IMR-90 (cell line): ENCODE results near the gene ZDHHC14. TPM values are rescaled to one million over a fixed set of nuclear protein-coding genes. Genes with fewer than 3 reads are reported as not detected.

Source experiments
- ATAC-seq: fragments of 200-7000 bp; cut with Tn5 transposase; 2 replicates; pipeline ENCODE4 v1.9.1; 2020; ENCODE audit warnings: low read depth, mild to moderate bottlenecking, moderate library complexity
- BruUV-seq: library from RNA; stranded (reverse); fragments of 400-500 nt; replicated peaks from 2 replicates; lab custom pipeline; 2021; lab: Mats Ljungman, UMichigan
- CTCF ChIA-PET: fragments of 300-600 bp; formaldehyde crosslinking; extraction: SDS; loops from one replicate; lab custom pipeline; 2021; ENCODE audit warnings: antibody characterized with exemption; lab: Yijun Ruan, JAX
- POLR2A ChIA-PET: fragments of 300-600 bp; sonication (Branson Sonifier 250); formaldehyde crosslinking; loops from one replicate; lab custom pipeline; 2022; ENCODE audit warnings: antibody characterized with exemption; ENCODE audit not compliant: unreplicated experiment; lab: Charles Lee
- DNase-seq: peaks from one replicate; pipeline ENCODE4 v3.0.0; 2013
- H2AFZ ChIP-seq: replicated peaks from 2 replicates; pipeline ENCODE3; 2013; ENCODE audit warnings: low read length, mild to moderate bottlenecking; ENCODE audit not compliant: poor library complexity
- H2AK5ac ChIP-seq: 2 replicates; pipeline ENCODE4 v1.6.1; 2013; ENCODE audit warnings: low read depth, low read length, inconsistent platforms
- H2AK9ac ChIP-seq: replicated peaks from 2 replicates; pipeline ENCODE3; 2013; ENCODE audit warnings: mild to moderate bottlenecking, low read depth, low read length, moderate library complexity; ENCODE audit not compliant: poor library complexity
- H2BK120ac ChIP-seq: 2 replicates; pipeline ENCODE4 v1.6.1; 2013; ENCODE audit warnings: low read depth, low read length, inconsistent platforms
- H2BK15ac ChIP-seq: 3 replicates; pipeline ENCODE4 v1.6.1; 2013; ENCODE audit warnings: low read depth, low read length, inconsistent platforms
- H2BK20ac ChIP-seq: 2 replicates; pipeline ENCODE4 v1.6.1; 2013; ENCODE audit warnings: low read depth, mild to moderate bottlenecking, inconsistent platforms, low read length, moderate library complexity
- H2BK5ac ChIP-seq: 2 replicates; pipeline ENCODE4 v1.6.1; 2013; ENCODE audit warnings: mild to moderate bottlenecking, low read depth, low read length, inconsistent platforms; ENCODE audit not compliant: poor library complexity, severe bottlenecking
- H3K14ac ChIP-seq: replicated peaks from 2 replicates; pipeline ENCODE4 v1.6.1; 2013; ENCODE audit warnings: low read depth, low read length, inconsistent platforms
- H3K18ac ChIP-seq: 2 replicates; pipeline ENCODE4 v1.6.1; 2013; ENCODE audit warnings: low read depth, low read length, control low read depth
- H3K23ac ChIP-seq: 2 replicates; pipeline ENCODE4 v1.6.1; 2013; ENCODE audit warnings: low read depth, low read length, inconsistent platforms
- H3K27ac ChIP-seq: 2 replicates; pipeline ENCODE4 v1.5.1; 2013; ENCODE audit warnings: mild to moderate bottlenecking, control low read depth, low read length; ENCODE audit not compliant: insufficient read depth
- H3K27me3 ChIP-seq: 2 replicates; pipeline ENCODE4 v1.6.1; 2013; ENCODE audit warnings: low read length; ENCODE audit not compliant: control insufficient read depth, insufficient read depth
- H3K36me3 ChIP-seq: 2 replicates; pipeline ENCODE4 v1.6.1; 2013; ENCODE audit warnings: low read length, mixed read lengths; ENCODE audit not compliant: control insufficient read depth, insufficient read depth
- H3K4ac ChIP-seq: 2 replicates; pipeline ENCODE4 v1.6.1; 2013; ENCODE audit warnings: low read depth, low read length, inconsistent platforms
- H3K4me1 ChIP-seq: 2 replicates; pipeline ENCODE4 v1.6.1; 2013; ENCODE audit warnings: low read length, mixed read lengths; ENCODE audit not compliant: control insufficient read depth, insufficient read depth
- H3K4me2 ChIP-seq: 2 replicates; pipeline ENCODE4 v1.6.1; 2013; ENCODE audit warnings: low read depth, mild to moderate bottlenecking, control low read depth, low read length, moderate library complexity
- H3K4me3 ChIP-seq: 2 replicates; pipeline ENCODE4 v1.5.1; 2013; ENCODE audit warnings: low read depth, mild to moderate bottlenecking, control low read depth, low read length, moderate library complexity; ENCODE audit not compliant: insufficient read depth
- H3K56ac ChIP-seq: 2 replicates; pipeline ENCODE4 v1.6.1; 2013; ENCODE audit warnings: low read length, inconsistent platforms; ENCODE audit not compliant: insufficient read depth; ENCODE audit errors: extremely low read depth
- H3K79me1 ChIP-seq, 2 experiments: 2 replicates each; pipeline ENCODE4 v1.6.1; 2013; ENCODE audit warnings: low read length in 2 of 2, inconsistent platforms in 1 of 2, low read depth in 1 of 2
- H3K9ac ChIP-seq: 2 replicates; pipeline ENCODE4 v1.6.1; 2013; ENCODE audit warnings: low read depth, low read length, control low read depth
- H3K9me1 ChIP-seq: 2 replicates; pipeline ENCODE4 v1.6.1; 2013; ENCODE audit warnings: low read length, inconsistent platforms; ENCODE audit not compliant: insufficient read depth
- H3K9me3 ChIP-seq: 2 replicates; pipeline ENCODE4 v1.6.1; 2013; ENCODE audit warnings: low read length; ENCODE audit not compliant: control insufficient read depth, insufficient read depth
- H4K20me1 ChIP-seq: 2 replicates; pipeline ENCODE4 v1.6.1; 2013; ENCODE audit warnings: low read length, inconsistent platforms; ENCODE audit not compliant: insufficient read depth
- H4K5ac ChIP-seq: 2 replicates; pipeline ENCODE4 v1.6.1; 2013; ENCODE audit warnings: mild to moderate bottlenecking, low read depth, low read length, control low read depth
- H4K8ac ChIP-seq, 2 experiments: 2 replicates each; pipeline ENCODE4 v1.6.1; 2013; ENCODE audit warnings: low read depth in 2 of 2, low read length in 2 of 2, control low read depth in 1 of 2, inconsistent platforms in 1 of 2
- H4K91ac ChIP-seq: 2 replicates; pipeline ENCODE4 v1.6.1; 2013; ENCODE audit warnings: low read depth, low read length, inconsistent platforms; ENCODE audit not compliant: insufficient read depth
- BHLHE40 ChIP-seq: fragments of 150-350 bp; IDR thresholded peaks from 2 replicates; pipeline ENCODE4 v1.6.1; 2016; ENCODE audit warnings: mild to moderate bottlenecking, low read depth, low read length
- CEBPB ChIP-seq: IDR thresholded peaks from 2 replicates; pipeline ENCODE4 v1.6.1; 2012; ENCODE audit warnings: low read depth, low read length, improper control_type of control experiment
- CHD1 ChIP-seq: IDR thresholded peaks from 2 replicates; pipeline ENCODE4 v1.6.1; 2012; ENCODE audit warnings: low read depth, low read length, improper control_type of control experiment
- FOS ChIP-seq: fragments of 150-350 bp; IDR thresholded peaks from 2 replicates; pipeline ENCODE4 v1.6.1; 2016; ENCODE audit warnings: low read depth, low read length
- MAFK ChIP-seq: IDR thresholded peaks from 2 replicates; pipeline ENCODE4 v1.6.1; 2012; ENCODE audit warnings: low read depth, low read length, improper control_type of control experiment
- MAZ ChIP-seq: IDR thresholded peaks from 2 replicates; pipeline ENCODE4 v1.6.1; 2012; ENCODE audit warnings: low read depth, mild to moderate bottlenecking, low read length, improper control_type of control experiment, moderate library complexity, borderline replicate concordance
- MXI1 ChIP-seq: IDR thresholded peaks from 2 replicates; pipeline ENCODE4 v1.6.1; 2012; ENCODE audit warnings: low read depth, mild to moderate bottlenecking, low read length, moderate library complexity, borderline replicate concordance
- NFE2L2 ChIP-seq: fragments of 150-350 bp; IDR thresholded peaks from 2 replicates; pipeline ENCODE4 v1.6.1; 2016; ENCODE audit warnings: low read depth, mild to moderate bottlenecking, low read length
- POLR2A ChIP-seq: IDR thresholded peaks from 2 replicates; pipeline ENCODE4 v1.6.1; 2012; ENCODE audit warnings: mild to moderate bottlenecking, low read depth, low read length
- RAD21 ChIP-seq: IDR thresholded peaks from 2 replicates; pipeline ENCODE4 v1.6.1; 2012; ENCODE audit warnings: low read length, improper control_type of control experiment
- RCOR1 ChIP-seq: IDR thresholded peaks from 2 replicates; pipeline ENCODE4 v1.6.1; 2012; ENCODE audit warnings: mild to moderate bottlenecking, low read length, improper control_type of control experiment; ENCODE audit not compliant: insufficient replicate concordance
- RFX5 ChIP-seq: IDR thresholded peaks from 2 replicates; pipeline ENCODE4 v1.8.0; 2012; ENCODE audit warnings: low read depth, mild to moderate bottlenecking, low read length, moderate library complexity
- SMC3 ChIP-seq: fragments of 150-350 bp; IDR thresholded peaks from 2 replicates; pipeline ENCODE4 v1.6.1; 2016; ENCODE audit warnings: low read depth, mild to moderate bottlenecking, antibody characterized with exemption, low read length, moderate library complexity
- WGBS, 2 experiments: methylation state at CpG; one replicate each; pipeline versions ENCODE4 v1.1.5 to v1.1.7; 2013; ENCODE audit warnings: missing lambda C conversion rate in 2 of 2; ENCODE audit not compliant: insufficient read length in 1 of 2; ENCODE audit errors: extremely low coverage in 2 of 2; 5-methylcytosine and 5-hydroxymethylcytosine counted together
- dilution Hi-C: fragments of 300-500 bp; cut with HindIII; formaldehyde crosslinking; loops from one replicate; pipeline ENCODE4 v1.14.3; 2018; ENCODE audit warnings: low sequenced_read_pairs; ENCODE audit not compliant: unreplicated experiment
- in situ Hi-C: fragments of 300-500 bp; cut with MboI; formaldehyde crosslinking; loops from 3 replicates; pipeline ENCODE4 v1.14.3; 2019; ENCODE audit warnings: low sequenced_read_pairs, inconsistent platforms, mixed read lengths
- intact Hi-C: fragments of 100-400 bp; cut with micrococcal nuclease; formaldehyde crosslinking; loops from 2 replicates; pipeline ENCODE4 v1.10.0; 2022
- polyA plus RNA-seq, 3 experiments: library from polyadenylated mRNA; depleted of rRNA; stranded (reverse); fragments of >200 nt; gene quantifications; 2 replicates each; pipeline ENCODE4 v1.2.3, GENCODE V29; 2012; ENCODE audit warnings: low replicate concordance in 1 of 3
- total RNA-seq: library from RNA; depleted of rRNA; stranded (reverse); fragments of >200 nt; gene quantifications from 2 replicates; pipeline ENCODE4 v1.2.3, GENCODE V29; 2012
- TF ChIP-seq, protein P1 (sequence below): fragments of 150-350 bp; IDR thresholded peaks from 2 replicates; pipeline ENCODE4 v1.6.1; 2017; ENCODE audit warnings: mild to moderate bottlenecking, antibody characterized with exemption, low read length, low read depth
- TF ChIP-seq, protein P2 (sequence below): conservative IDR thresholded peaks from 2 replicates; pipeline ENCODE4 v1.5.1; 2012; ENCODE audit warnings: mild to moderate bottlenecking, low read depth, low read length, improper control_type of control experiment
- TF ChIP-seq, protein P3 (sequence below): fragments of 150-350 bp; IDR thresholded peaks from 2 replicates; pipeline ENCODE4 v1.6.1; 2016; ENCODE audit warnings: low read depth, mild to moderate bottlenecking, low read length, moderate library complexity, borderline replicate concordance

ZDHHC14 gene
- total and polyA plus RNA-seq, 2 of the 4 experiments (the other 2 are of a cell fraction): 0.90 to 2.0 TPM

DNA sequence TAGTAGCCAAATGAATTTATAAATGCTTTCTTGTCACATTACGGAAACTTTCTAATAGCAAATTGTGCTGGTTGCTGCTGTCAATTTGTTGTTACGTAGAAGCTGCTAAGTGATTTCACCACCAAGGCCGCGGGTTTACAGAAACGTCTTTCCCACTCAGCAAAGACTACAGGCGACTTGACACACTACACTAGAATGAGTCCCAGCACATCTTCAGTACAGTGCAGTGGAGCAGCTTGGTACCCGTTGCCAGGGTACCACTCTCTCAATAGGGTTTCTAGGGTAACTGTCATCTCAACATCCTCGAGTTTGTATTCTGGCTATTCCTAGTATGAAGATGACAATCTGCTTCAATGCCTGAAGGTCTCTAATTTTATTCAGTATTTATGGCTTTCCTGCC lies 22.7 kb upstream of the ZDHHC14 start:
- no peak overlapping the region for H3K18ac ChIP-seq
- BruUV-seq: no TSS peak
- H4K20me1 ChIP-seq: no peaks in the 10 kb centered on the region
- TF ChIP-seq MAFK (no peak), NFE2L2 (no peak), BHLHE40 (no peak), CHD1 (no peak), SMC3 (no peak), POLR2A (no peak), RFX5 (no peak), RAD21 (no peak), RCOR1 (no peak), MXI1 (no peak), FOS (no peak), MAZ (no peak), CEBPB (no peak)
- TF ChIP-seq, protein P1, sequence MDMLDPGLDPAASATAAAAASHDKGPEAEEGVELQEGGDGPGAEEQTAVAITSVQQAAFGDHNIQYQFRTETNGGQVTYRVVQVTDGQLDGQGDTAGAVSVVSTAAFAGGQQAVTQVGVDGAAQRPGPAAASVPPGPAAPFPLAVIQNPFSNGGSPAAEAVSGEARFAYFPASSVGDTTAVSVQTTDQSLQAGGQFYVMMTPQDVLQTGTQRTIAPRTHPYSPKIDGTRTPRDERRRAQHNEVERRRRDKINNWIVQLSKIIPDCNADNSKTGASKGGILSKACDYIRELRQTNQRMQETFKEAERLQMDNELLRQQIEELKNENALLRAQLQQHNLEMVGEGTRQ: no peak
- TF ChIP-seq, protein P2, sequence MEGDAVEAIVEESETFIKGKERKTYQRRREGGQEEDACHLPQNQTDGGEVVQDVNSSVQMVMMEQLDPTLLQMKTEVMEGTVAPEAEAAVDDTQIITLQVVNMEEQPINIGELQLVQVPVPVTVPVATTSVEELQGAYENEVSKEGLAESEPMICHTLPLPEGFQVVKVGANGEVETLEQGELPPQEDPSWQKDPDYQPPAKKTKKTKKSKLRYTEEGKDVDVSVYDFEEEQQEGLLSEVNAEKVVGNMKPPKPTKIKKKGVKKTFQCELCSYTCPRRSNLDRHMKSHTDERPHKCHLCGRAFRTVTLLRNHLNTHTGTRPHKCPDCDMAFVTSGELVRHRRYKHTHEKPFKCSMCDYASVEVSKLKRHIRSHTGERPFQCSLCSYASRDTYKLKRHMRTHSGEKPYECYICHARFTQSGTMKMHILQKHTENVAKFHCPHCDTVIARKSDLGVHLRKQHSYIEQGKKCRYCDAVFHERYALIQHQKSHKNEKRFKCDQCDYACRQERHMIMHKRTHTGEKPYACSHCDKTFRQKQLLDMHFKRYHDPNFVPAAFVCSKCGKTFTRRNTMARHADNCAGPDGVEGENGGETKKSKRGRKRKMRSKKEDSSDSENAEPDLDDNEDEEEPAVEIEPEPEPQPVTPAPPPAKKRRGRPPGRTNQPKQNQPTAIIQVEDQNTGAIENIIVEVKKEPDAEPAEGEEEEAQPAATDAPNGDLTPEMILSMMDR: no peak
- TF ChIP-seq, protein P3, sequence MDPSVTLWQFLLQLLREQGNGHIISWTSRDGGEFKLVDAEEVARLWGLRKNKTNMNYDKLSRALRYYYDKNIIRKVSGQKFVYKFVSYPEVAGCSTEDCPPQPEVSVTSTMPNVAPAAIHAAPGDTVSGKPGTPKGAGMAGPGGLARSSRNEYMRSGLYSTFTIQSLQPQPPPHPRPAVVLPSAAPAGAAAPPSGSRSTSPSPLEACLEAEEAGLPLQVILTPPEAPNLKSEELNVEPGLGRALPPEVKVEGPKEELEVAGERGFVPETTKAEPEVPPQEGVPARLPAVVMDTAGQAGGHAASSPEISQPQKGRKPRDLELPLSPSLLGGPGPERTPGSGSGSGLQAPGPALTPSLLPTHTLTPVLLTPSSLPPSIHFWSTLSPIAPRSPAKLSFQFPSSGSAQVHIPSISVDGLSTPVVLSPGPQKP: no peak
- H3K9ac ChIP-seq: no peak overlapping the region
- no peak overlapping the region for H2BK120ac ChIP-seq
- H3K4me3 ChIP-seq: no peak overlapping the region
- H3K9me1 ChIP-seq: no peaks in the 10 kb centered on the region
- intact Hi-C loops (no loop called here), in situ Hi-C loops (no loop called here), dilution Hi-C loops (no loop called here)
- peaks cover 17% of the 10 kb centered on the region for H3K27me3 ChIP-seq
- H3K36me3 ChIP-seq: no peaks in the 10 kb centered on the region
- no peak overlapping the region for H3K4me2 ChIP-seq
- H4K91ac ChIP-seq: no peak overlapping the region
- no peaks in the 10 kb centered on the region for H3K9me3 ChIP-seq
- H2BK5ac ChIP-seq: no peak overlapping the region
- H3K27ac ChIP-seq: no peak overlapping the region
- no peak overlapping the region for H2BK20ac ChIP-seq
- H3K79me1 ChIP-seq: no peaks in the 10 kb centered on the region
- H4K5ac ChIP-seq: no peak overlapping the region
- H2AK9ac ChIP-seq: no peak overlapping the region
- no peak overlapping the region for H4K8ac ChIP-seq
- no peak overlapping the region for H3K14ac ChIP-seq
- 43% methylated on average over 4 of the region's 8 CpGs; no CpG with 5 or more reads in 1 of the 2 experiments for WGBS, 2 experiments
- no peak overlapping the region for H3K4ac ChIP-seq
- CTCF ChIA-PET: no interaction called here
- H2BK15ac ChIP-seq: no peak overlapping the region
- POLR2A ChIA-PET: no interaction called here
- H2AFZ ChIP-seq: no peak overlapping the region
- H3K4me1 ChIP-seq: no peaks in the 10 kb centered on the region
- ATAC-seq (no peak), DNase-seq (no peak)
- H3K23ac ChIP-seq: no peak overlapping the region
- no peak overlapping the region for H2AK5ac ChIP-seq
- no peak overlapping the region for H3K56ac ChIP-seq
